ENCODE measurements around the gene INTS13.
A peak's percentile ranks its signal among the peaks of the same experiment; 100 is the strongest.

Gene INTS13

DNA sequence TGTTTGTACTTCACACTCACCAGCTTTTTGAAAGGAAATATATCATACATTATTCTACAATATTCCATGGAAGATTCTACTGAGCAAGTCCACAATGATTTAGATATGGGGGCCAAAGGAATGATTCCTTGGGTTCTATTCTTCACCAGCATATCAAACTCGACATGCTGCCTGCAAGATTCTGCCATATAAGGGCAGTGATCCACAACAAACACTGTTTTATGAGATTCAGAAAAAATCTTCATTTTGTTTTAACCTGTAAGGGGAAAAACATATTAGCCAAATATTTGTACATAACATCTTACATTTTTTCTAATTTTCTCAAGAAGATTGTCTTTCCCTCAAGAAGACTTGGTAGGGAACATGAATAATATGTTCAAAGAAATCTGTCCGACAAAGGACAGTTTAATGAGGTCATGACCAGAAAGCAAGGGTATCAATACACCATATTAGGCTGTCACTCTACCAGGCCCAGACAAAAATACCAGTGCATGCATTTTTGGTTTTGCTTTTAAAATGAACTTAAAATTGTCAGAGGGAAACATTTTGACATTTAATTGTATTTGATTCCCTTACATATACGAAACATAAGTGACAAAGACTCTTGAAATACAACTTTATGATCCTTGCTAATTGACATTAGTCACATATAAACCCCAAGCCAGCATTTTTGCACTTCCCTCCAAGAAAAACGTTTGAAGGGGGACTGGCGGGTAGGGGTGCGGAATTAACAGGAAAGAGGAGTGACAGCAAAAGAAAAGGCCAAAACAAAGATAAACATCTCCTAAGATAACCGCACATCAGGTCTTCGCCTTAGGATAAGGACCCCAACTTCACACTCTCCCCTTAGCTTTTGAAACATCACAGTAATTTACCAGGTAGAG lies 980 bp downstream of the INTS13 start:
- TF ChIP-seq, protein P1, sequence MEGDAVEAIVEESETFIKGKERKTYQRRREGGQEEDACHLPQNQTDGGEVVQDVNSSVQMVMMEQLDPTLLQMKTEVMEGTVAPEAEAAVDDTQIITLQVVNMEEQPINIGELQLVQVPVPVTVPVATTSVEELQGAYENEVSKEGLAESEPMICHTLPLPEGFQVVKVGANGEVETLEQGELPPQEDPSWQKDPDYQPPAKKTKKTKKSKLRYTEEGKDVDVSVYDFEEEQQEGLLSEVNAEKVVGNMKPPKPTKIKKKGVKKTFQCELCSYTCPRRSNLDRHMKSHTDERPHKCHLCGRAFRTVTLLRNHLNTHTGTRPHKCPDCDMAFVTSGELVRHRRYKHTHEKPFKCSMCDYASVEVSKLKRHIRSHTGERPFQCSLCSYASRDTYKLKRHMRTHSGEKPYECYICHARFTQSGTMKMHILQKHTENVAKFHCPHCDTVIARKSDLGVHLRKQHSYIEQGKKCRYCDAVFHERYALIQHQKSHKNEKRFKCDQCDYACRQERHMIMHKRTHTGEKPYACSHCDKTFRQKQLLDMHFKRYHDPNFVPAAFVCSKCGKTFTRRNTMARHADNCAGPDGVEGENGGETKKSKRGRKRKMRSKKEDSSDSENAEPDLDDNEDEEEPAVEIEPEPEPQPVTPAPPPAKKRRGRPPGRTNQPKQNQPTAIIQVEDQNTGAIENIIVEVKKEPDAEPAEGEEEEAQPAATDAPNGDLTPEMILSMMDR (conservative IDR thresholded peaks at IDR 0.05; ENCODE audit: low read depth, low read length) = no peak
- DNase-seq (ENCODE audit: low read depth) = no peak
- peak overlapping the region; percentile 80 for H3K4me3 ChIP-seq (ENCODE audit: low read depth, low read length)

DNA sequence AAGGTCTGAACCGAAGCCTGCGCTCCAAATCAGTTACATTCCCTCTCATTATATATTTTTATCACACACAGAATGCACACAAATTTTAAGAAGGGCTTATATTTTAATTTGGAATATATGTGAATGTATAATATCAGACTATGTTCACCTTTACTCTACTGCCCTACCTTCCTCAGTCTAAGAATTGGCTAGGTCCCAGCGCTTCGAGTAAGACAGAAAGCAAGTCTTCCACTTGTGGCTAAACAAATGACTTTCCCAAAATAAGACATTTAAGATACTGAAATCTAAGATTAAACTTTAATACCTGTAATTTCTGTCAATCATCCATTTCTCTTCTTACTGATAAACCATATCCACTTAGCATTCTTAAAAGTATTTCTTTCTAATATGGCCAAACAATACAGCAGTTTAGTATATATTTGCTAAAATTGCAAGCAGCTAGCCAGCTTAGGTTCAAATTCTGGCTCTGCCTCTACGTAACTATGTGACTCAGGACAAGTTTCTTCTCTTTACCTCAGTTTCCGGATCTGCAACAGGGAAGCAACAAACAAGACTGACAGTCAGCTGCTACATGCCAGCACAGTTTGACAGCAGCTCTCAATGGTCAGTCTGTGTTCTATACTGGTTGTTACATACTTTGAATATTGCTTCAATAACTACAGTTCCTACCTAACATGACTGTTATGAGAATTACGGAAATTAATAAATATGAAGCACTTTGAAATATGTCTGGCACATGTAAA lies 2.0 kb downstream of the INTS13 start:
- TF ChIP-seq, protein P1 (conservative IDR thresholded peaks at IDR 0.05; ENCODE audit: low read depth, low read length) = no peak
- H3K4me3 ChIP-seq (ENCODE audit: low read depth, low read length) = no peak overlapping the region
- DNase-seq (ENCODE audit: low read depth) = no peak

GRCh38 chr12:26929590-26929989 lies 8.2 kb downstream of the INTS13 start:
- TF ChIP-seq, protein P1 (conservative IDR thresholded peaks at IDR 0.05; ENCODE audit: low read depth, low read length) = no peak
- no peak overlapping the region for H3K4me3 ChIP-seq (ENCODE audit: low read depth, low read length)
- DNase-seq (ENCODE audit: low read depth) = no peak

DNA sequence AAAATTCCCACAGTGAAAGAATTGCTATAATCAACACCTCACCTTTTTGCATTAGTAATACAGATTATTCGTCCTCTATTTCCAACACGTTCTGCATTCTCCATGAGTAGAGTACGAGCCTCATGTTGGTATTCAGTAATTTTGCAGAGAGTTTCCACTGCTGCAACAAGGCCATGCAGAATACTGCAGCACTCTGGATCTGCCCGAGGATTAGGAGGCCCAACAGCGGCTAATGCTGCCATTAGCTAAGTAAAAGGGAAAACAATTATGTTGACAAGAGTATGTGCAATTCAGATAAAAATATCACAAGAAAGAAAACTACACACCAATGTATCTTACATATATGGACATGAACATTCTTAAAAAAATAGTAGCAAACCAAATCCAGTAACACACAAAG lies 9.1 kb downstream of the INTS13 start:
- TF ChIP-seq, protein P1 (conservative IDR thresholded peaks at IDR 0.05; ENCODE audit: low read depth, low read length) = no peak
- DNase-seq (ENCODE audit: low read depth) = no peak
- H3K4me3 ChIP-seq (ENCODE audit: low read depth, low read length) = no peak overlapping the region

- TF ChIP-seq, protein P1 (conservative IDR thresholded peaks at IDR 0.05; ENCODE audit: low read depth, low read length) = no peak
- H3K4me3 ChIP-seq (ENCODE audit: low read depth, low read length) = no peak overlapping the region
- no peak for DNase-seq (ENCODE audit: low read depth)
Observed at GRCh38 chr12:26921886-26922285, 15.9 kb downstream of the INTS13 start.

GRCh38 chr12:26919216-26919555 lies 18.6 kb downstream of the INTS13 start:
- TF ChIP-seq, protein P1 (conservative IDR thresholded peaks at IDR 0.05; ENCODE audit: low read depth, low read length) = no peak
- DNase-seq (ENCODE audit: low read depth) = no peak

More at GRCh38 chr12:26919216-26919555, 18.6 kb downstream of the INTS13 start:
- no peak overlapping the region for H3K4me3 ChIP-seq (ENCODE audit: low read depth, low read length)

Data from choroid plexus epithelial cell (primary cell).